Epithelial cell of esophagus (primary cell): ENCODE data around the gene MYBPC2.
"Not testable (repeated sequence)": the region's sequence is repeated elsewhere in the genome, so short reads cannot be mapped to it uniquely, and the experiment has no call there.

Experiments used
- DNase-seq: peaks from one replicate; pipeline ENCODE4 v3.0.0; 2010; ENCODE audit warnings: low read depth
- H3K4me3 ChIP-seq: 2 replicates; pipeline ENCODE4 v1.5.1; 2011; ENCODE audit warnings: mild to moderate bottlenecking, low read length, control low read depth
- TF ChIP-seq, protein P1 (sequence below): IDR thresholded peaks from 2 replicates; pipeline ENCODE4 v1.5.1; 2011; ENCODE audit warnings: low read depth, mild to moderate bottlenecking, low read length, control low read depth, inconsistent platforms; ENCODE audit not compliant: insufficient read depth; ENCODE audit errors: missing control alignments

Gene MYBPC2

DNA sequence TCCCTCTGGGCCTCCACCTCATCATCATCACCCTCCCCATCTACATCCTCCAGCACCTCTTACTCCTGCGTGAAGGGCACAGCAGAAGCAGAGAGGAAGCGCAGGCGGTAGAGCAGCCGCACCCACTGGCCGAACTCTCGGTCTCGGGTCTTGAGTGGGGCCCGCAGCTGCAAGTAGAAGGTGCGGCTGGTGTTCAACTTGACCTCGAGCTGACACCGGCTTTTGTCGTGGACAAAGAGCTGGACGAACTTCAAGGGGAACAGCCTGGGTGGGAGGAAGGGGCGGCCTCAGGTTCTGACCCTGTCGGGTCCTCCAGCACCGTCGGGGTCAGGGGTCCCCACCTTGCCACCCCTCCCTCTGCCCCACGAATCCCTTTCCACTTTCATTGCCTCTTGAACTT, 34.9 kb downstream of the MYBPC2 start:
- no peak for DNase-seq

GRCh38 chr19:50468818-50469217, 36.1 kb downstream of the MYBPC2 start:
- DNase-seq: no peak
- TF ChIP-seq, protein P1, sequence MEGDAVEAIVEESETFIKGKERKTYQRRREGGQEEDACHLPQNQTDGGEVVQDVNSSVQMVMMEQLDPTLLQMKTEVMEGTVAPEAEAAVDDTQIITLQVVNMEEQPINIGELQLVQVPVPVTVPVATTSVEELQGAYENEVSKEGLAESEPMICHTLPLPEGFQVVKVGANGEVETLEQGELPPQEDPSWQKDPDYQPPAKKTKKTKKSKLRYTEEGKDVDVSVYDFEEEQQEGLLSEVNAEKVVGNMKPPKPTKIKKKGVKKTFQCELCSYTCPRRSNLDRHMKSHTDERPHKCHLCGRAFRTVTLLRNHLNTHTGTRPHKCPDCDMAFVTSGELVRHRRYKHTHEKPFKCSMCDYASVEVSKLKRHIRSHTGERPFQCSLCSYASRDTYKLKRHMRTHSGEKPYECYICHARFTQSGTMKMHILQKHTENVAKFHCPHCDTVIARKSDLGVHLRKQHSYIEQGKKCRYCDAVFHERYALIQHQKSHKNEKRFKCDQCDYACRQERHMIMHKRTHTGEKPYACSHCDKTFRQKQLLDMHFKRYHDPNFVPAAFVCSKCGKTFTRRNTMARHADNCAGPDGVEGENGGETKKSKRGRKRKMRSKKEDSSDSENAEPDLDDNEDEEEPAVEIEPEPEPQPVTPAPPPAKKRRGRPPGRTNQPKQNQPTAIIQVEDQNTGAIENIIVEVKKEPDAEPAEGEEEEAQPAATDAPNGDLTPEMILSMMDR: no peak
- no peak overlapping the region for H3K4me3 ChIP-seq

More for the DNA sequence above, 34.9 kb downstream of the MYBPC2 start:
- TF ChIP-seq, protein P1: no peak
- H3K4me3 ChIP-seq: no peak overlapping the region

DNA sequence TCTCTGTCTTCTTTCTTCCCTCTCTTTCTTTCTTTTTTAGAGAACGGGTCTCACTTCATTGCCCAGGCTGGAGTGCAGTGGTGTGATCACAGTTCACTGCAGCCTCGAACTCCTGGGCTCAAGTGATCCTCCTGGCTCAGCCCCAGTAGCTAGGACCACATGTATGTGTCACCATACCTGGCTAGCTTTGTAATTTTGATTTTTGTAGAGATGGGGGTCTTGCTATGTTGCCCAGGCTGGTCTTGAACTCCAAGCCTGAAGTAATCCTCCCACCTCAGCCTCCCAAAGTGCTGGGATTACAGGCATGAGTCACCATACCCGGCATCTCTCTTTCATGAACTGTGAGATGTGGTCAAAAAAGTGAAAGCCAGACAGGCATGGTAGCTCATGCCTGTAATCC, 40.6 kb downstream of the MYBPC2 start:
- not testable (repeated sequence) for H3K4me3 ChIP-seq, DNase-seq

DNA sequence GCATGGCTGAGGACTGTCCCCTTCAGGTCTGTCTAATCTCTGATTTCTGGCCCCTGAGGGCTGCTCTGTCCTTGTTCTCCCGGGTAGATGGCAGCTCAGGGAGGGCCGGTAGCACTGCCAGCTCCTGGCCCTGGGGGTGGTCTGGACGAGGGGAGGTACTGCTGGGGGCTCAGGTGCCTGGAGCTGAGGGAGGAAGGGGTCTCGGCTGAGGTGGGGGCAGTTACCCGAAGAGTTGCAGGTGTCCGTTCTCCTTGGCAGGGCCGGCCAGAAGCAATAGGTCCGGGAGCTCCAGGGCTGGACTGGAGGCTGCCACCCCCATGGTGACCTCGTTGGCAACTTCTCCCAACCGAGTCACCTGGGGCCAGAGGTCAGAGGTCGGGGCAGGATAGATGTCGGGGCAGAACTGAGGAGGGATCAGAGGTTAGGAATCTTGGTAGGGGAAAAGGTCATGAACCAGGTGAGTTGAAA, 42.4 kb downstream of the MYBPC2 start:
- no peak overlapping the region for H3K4me3 ChIP-seq
- DNase-seq: no peak
- TF ChIP-seq, protein P1: no peak

DNA sequence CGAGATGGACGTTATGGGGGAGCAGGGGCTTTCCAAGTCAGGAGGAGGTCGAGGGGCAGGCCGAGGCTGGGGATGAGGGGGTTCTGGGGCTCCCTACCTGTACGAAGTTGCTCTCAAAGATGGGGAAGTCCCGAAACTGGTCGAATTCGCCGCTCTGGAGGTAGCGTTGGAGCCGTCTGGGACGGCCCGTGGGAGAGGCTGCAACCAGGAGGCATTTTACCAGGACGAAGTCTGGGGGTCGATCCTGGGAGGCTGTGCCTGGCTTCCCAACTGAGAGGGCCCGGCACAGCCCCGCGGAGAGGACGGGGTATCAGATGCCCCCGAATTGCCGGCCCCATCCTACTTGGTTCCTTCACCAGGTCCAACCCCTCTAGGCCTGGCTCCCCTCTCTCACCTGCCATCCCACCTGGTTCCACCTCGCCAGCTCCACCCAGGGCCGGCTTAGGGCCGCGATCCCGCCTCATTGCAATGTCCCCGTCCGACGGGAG, 43.1 kb downstream of the MYBPC2 start:
- DNase-seq: no peak
- TF ChIP-seq, protein P1: no peak
- peak overlapping the region; percentile 19 for H3K4me3 ChIP-seq

DNA sequence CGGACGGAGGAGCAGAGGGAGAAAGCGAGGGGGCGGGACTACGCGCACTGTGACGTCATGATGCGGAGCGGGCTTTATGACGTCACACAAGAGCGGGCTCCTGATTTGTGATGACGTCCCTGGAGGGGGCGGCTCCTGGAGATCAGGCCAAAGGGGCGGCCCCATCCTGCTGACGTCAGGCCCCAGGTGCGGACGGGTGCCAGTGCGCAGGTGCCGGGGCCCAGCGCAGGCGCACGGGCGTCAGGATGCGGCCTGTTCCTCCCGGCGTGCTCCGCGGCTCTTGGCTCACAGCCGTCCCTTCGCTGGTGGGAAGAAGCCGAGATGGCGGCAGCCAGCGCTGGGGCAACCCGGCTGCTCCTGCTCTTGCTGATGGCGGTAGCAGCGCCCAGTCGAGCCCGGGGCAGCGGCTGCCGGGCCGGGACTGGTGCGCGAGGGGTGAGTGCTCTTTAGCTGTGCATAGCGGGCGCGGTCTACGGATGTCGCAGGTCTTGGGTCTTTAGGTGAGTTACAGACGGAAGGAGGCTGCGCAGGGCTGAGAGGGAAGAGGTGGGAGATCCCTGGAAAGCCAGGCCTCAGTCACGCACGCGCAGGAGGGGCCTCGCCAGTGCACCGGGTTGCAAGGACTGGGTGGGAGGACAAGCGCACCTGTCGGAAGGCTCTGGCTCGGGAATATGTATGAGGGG, 43.7 kb downstream of the MYBPC2 start, which contains the start of the genes EMC10 and GARIN5A:
EMC10 (plus strand) TSS at position 284 of the 683 bp plus-strand sequence; CDS start at position 322, 38 bp downstream.
GARIN5A (minus strand) TSS at position 625 of the 683 bp plus-strand sequence; CDS start at position 165, 460 bp downstream.
- peak within 1 kb of the TSS; percentile 80 for H3K4me3 ChIP-seq
- DNase-seq: peak; percentile 96
- TF ChIP-seq, protein P1: no peak

DNA sequence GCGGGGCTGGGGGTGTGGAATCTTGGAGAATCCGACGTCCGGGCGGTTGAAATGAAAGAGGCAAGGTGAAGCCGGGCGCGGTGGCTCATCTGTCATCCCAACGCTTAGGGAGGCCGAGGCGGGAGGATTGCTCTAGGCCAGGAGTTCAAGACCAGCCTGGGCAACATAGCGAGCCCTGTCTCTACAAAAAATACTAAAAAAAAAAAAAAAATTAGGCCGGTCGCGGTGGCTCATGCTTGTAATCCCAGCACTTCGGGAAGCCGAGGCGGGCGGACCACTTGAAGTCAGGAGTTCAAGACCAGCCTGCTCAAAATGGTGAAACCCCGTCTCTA, 44.2 kb downstream of the MYBPC2 start:
- TF ChIP-seq, protein P1: no peak
- DNase-seq: no peak
- peak overlapping the region; percentile 80 for H3K4me3 ChIP-seq
